Gastroesophageal sphincter (tissue), 3 donors: ENCODE measurements around the gene CEP83.

ENCODE experiments used
- EP300 ChIP-seq: sonication (generic); formaldehyde crosslinking; IDR thresholded peaks from one replicate; pipeline ENCODE4 v1.6.1; 2017; ENCODE audit warnings: antibody characterized with exemption, mild to moderate bottlenecking
- POLR2A ChIP-seq, 2 donors: fragments of 450-650 bp; IDR thresholded peaks; one replicate each; pipeline ENCODE4 v1.6.1; 2017; ENCODE audit warnings: antibody characterized with exemption in 2 of 2, mild to moderate bottlenecking in 2 of 2, moderate library complexity in 1 of 2
- TF ChIP-seq, protein P1 (sequence below), 4 experiments: fragments of 200-600 bp in 2 of 4; fragments of 450-650 bp in 2 of 4; sonication (generic) in 1 of 4; IDR thresholded peaks; one replicate each; pipeline ENCODE4 v1.5.1; 2017 to 2019; ENCODE audit warnings: antibody characterized with exemption in 4 of 4, mild to moderate bottlenecking in 2 of 4, moderate library complexity in 2 of 4

DNA sequence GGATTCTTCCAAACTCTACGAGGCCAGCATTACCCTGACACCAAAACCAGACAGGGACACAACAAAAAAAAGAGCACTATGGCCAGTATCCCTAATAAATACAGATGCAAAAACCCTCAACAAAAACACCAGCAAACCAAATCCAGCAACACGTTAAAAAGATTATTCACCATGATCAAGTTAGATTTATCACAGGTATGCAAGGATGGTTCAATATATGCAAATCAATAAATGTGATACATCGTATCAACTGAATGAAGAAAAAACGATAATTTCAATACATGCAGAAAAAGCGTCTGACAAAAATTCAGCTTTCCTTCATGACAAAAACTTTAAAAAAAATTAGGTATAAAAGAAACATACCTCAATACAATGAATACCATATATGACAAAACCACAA is 99.9 kb downstream of the CEP83 start:
- TF ChIP-seq, protein P1, sequence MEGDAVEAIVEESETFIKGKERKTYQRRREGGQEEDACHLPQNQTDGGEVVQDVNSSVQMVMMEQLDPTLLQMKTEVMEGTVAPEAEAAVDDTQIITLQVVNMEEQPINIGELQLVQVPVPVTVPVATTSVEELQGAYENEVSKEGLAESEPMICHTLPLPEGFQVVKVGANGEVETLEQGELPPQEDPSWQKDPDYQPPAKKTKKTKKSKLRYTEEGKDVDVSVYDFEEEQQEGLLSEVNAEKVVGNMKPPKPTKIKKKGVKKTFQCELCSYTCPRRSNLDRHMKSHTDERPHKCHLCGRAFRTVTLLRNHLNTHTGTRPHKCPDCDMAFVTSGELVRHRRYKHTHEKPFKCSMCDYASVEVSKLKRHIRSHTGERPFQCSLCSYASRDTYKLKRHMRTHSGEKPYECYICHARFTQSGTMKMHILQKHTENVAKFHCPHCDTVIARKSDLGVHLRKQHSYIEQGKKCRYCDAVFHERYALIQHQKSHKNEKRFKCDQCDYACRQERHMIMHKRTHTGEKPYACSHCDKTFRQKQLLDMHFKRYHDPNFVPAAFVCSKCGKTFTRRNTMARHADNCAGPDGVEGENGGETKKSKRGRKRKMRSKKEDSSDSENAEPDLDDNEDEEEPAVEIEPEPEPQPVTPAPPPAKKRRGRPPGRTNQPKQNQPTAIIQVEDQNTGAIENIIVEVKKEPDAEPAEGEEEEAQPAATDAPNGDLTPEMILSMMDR (IDR thresholded peaks at IDR 0.05): no peak
- TF ChIP-seq POLR2A (IDR thresholded peaks at IDR 0.05): no peak
- no peak for TF ChIP-seq EP300
